Measurements from ENCODE around the gene ZCCHC4.

The ZCCHC4 gene

GRCh38 chr4:25379591-25379990 is 67.0 kb downstream of the ZCCHC4 start:
- DNase-seq: no peak

GRCh38 chr4:25383647-25384046 is 71.1 kb downstream of the ZCCHC4 start:
- no peak for DNase-seq

- DNase-seq: no peak
Measured at GRCh38 chr4:25386926-25387325, 74.4 kb downstream of the ZCCHC4 start.

DNA sequence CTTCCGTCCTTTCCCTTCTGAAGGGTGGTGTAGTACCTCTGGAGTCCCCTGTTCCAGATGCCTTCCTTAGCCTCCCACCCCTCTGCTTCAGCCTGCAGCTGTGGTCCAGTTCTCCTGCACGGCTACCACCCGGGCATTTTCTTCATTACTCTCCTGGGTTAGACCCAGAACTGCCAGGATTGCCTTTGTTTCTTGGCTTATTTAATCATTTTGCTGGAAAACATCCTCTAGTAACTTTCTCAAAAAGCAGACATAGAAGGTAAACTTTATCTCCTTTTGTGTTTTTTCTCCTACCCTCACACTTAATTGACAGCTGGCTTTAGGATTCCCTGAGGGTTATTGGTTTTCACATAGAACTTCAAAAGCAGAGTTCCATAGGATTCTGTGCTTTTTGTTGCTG is 84.7 kb downstream of the ZCCHC4 start:
- DNase-seq: no peak

DNA sequence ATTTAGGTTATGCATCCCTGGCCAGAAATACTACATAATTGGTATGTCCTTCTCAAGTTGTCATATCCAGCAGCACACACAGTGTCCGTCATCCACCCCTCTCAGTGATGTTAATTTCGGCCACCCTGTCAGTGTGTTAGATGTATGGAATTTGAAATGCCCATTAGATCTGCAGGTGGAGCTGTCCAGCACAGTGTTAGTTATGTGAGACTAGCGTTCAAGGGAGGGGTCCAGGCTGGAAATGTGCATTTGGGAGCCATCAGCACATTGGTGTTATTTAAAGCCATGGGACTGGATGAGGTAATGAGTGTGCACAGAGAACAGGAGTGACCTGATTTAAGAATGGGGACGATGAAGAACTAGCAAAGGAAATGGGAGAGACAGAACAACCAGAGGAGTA is 86.9 kb downstream of the ZCCHC4 start:
- DNase-seq: no peak

DNA sequence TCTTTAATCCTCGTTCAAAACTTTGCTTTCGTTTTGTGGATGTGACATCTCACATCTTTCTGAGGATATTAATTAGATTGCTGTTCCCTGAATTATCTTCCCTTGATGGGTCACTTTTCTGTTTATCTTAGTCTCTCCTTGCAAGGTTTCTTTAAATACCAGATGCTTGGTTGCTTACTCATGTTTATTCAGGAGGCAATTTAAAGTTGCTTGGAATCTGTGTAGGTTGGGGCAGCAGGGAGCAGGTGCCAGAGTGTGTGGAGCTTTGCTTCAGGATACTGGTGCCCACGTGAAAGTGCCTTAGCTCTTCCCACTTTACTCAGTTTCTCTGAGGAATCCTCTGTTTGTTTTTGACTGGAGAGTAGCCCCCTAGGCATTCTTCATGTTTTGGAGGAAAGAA is 88.5 kb downstream of the ZCCHC4 start:
- no peak for DNase-seq

DNA sequence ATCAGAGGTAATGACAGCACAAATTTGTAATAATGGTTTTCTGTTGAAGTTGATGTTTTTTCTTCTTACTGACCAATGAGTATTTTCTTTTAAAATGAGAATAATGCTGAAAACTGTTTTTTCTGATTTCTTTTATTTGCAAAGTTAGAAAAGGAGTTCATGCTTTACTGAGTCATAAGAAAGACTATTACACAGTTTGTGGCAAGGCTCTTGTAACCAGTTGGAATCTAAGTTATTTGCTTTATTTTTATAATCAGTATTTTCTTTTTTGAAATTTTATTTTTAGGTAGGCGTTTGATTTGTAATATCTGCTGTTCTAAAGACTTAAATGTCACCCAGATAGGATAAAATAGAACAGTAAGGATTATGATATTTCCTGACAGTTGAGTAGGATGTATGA is 89.9 kb downstream of the ZCCHC4 start:
- DNase-seq: no peak

DNA sequence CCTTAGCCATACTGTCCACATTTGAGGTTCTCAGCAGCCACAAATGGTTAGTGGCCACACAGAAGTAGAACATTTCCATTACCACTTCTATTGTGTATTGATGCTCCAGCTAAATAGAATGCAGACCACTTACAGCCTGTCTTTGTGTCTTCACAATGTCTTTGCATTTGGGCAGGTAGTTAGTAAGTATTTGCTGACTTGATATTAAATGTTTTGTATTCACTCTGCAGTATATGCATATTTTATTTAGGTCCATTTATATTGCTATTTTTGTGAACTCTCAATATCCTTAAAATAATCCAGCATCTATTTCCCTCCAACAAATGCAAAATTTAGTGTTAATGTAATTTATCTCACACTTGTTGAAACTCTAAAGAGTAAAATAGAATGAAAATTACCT is 91.1 kb downstream of the ZCCHC4 start:
- DNase-seq: no peak

DNA sequence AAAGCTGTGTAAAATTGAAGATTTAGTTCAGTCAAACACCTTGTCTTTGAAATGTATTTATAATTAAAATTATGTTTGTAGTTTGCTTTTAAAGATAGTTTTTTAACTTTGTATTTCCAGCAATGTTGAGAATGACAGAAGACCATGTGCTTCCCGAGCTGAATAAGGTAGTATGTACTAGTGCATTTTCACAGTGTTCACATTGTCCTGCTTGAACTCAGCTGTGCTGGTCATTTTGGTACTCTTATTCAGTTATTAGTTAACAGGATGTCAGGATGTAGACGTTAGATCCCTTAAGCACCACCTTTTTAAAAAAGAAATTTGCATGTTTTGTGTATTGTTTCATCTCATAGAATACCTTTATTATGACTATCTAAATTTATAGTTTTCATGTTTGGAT is 92.9 kb downstream of the ZCCHC4 start:
- no peak for DNase-seq

- no peak for DNase-seq
Measured at GRCh38 chr4:25406081-25406692, 93.6 kb downstream of the ZCCHC4 start.

DNA sequence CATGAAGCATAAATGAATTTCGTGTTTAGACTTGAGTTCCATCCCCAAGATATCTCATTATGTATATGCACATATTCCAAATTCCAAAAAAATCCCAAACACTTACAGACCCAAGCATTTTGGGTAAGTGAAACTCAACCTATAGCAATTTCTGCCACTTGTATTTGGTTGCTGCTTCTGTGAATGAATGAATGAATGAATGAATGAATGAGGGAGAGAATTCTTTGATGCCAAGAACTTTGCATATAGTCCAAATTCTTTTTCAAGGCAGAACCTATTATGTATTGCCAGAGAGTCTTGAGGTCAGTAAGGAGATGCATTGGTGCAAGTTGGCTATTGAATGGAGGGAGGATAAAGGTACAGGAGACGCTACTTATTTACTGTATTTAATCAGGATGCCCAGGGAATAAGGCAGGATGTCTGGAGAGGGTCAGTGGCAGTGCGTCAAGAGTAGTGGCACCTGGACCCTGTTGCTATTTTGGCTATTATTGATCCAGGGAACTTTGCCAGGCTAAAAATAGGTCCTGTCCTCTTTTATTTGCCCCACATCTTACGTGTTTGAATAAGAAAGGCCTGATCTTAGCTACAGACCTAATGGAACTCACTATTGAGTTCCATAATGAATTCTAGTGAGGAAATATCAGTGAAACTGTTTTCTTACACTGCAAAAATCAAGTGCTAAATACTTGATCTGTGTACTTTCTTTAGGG is 98.4 kb downstream of the ZCCHC4 start:
- no peak for DNase-seq

GRCh38 chr4:25413261-25413660 is 100.7 kb downstream of the ZCCHC4 start:
- no peak for DNase-seq

DNA sequence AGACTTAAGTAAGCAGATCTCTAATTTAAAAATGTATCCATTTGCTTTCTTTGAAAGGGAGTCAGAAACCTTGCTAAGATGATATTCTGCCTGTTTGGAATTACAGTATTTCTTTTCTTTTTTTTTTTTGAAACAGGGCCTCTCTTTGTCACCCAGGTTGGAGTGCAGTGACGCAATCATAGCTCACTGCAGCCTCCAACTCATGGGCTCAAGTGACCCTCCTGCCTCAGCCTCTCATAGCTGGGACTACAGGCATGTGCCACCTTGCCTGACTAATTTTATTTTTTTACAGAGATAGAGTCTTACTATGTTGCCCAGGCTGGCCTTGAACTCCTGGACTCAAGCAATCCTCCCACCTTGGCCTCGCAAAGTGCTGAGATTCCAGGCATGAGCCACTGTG is 104.4 kb downstream of the ZCCHC4 start:
- DNase-seq: no peak

Data from NCI-H510A (cell line).